Transverse colon (tissue), 4 donors: ENCODE data around the gene NOL9.

ENCODE experiments used
- CTCF ChIP-seq, 5 experiments: fragments of 200-600 bp in 3 of 5; fragments of 450-650 bp in 2 of 5; sonication (generic) in 3 of 5; IDR thresholded peaks; 1 replicate in 2 of 5; 2 replicates in 3 of 5; pipeline ENCODE4 v1.5.1; 2016 to 2017; ENCODE audit warnings: antibody characterized with exemption in 5 of 5, inconsistent platforms in 3 of 5, mild to moderate bottlenecking in 2 of 5, moderate library complexity in 1 of 5
- POLR2A ChIP-seq: fragments of 450-650 bp; IDR thresholded peaks from one replicate; pipeline ENCODE4 v1.6.1; 2016; ENCODE audit warnings: antibody characterized with exemption, mild to moderate bottlenecking, moderate library complexity
- POLR2AphosphoS5 ChIP-seq, 3 donors: sonication (generic); formaldehyde crosslinking; IDR thresholded peaks; one replicate each; pipeline ENCODE4 v1.6.1; 2016; ENCODE audit warnings: antibody characterized with exemption in 3 of 3

DNA sequence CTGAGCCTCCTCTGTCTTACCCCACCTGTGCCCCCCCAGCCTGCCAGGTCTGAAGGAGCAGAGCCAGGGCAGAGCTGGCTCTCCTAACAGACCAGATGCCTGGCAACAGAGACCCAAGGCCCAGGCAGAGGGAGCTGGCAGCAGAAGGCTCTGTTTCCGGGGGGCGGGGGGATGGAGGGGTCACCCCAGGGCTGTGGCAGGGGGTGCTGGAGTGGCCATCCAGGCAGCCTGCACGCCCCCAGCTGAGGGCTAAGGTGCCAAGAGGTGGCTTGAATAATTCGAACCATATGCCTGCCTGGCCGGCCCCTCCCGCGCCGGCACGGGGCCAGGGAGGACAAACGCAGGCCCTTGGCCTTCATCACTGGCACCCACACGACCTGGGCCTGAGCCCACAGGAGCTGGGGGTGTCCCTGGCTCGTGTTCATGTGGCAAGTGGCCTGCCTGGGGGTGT lies 46.8 kb downstream of the NOL9 start:
- TF ChIP-seq CTCF (IDR thresholded peaks at IDR 0.05) (no peak), POLR2A (no peak), POLR2AphosphoS5 (IDR thresholded peaks at IDR 0.05) (no peak)
